IPS-18a (cell line): ENCODE measurements around the gene USP40.

ENCODE experiments used
- H3K27ac ChIP-seq: one replicate; pipeline ENCODE4 v1.5.1; 2013; ENCODE audit warnings: low read length
- H3K27me3 ChIP-seq: one replicate; pipeline ENCODE4 v1.6.1; 2013; ENCODE audit warnings: mild to moderate bottlenecking, low read length; ENCODE audit not compliant: control insufficient read depth, insufficient read depth
- H3K36me3 ChIP-seq: one replicate; pipeline ENCODE4 v1.6.1; 2013; ENCODE audit warnings: low read depth, low read length; ENCODE audit not compliant: control insufficient read depth
- H3K4me1 ChIP-seq: one replicate; pipeline ENCODE4 v1.6.1; 2013; ENCODE audit warnings: low read depth, low read length; ENCODE audit not compliant: control insufficient read depth
- H3K4me3 ChIP-seq: one replicate; pipeline ENCODE4 v1.5.1; 2013; ENCODE audit warnings: low read length
- H3K9ac ChIP-seq: one replicate; pipeline ENCODE4 v1.6.1; 2013; ENCODE audit warnings: mild to moderate bottlenecking, low read length, moderate library complexity
- H3K9me3 ChIP-seq: one replicate; pipeline ENCODE4 v1.6.1; 2013; ENCODE audit warnings: low read depth, low read length; ENCODE audit not compliant: control insufficient read depth

The USP40 gene

GRCh38 chr2:233479616-233480489, 86.7 kb downstream of the USP40 start:
- H3K27ac ChIP-seq, result no peak overlapping the region

GRCh38 chr2:233477548-233478433, 88.8 kb downstream of the USP40 start:
- Histone ChIP-seq H3K36me3 (no peaks in the 10 kb centered on the region), H3K27me3 (no peaks in the 10 kb centered on the region), H3K4me3 (no peak overlapping the region), H3K9me3 (no peaks in the 10 kb centered on the region), H3K27ac (no peak overlapping the region), H3K4me1 (no peaks in the 10 kb centered on the region), H3K9ac (no peak overlapping the region)

More at GRCh38 chr2:233479616-233480489, 86.7 kb downstream of the USP40 start:
- H3K4me1 ChIP-seq, result no peaks in the 10 kb centered on the region
- no peaks in the 10 kb centered on the region for H3K9me3 ChIP-seq
- no peaks in the 10 kb centered on the region for H3K27me3 ChIP-seq
- no peak overlapping the region for H3K9ac ChIP-seq
- H3K36me3 ChIP-seq, result no peaks in the 10 kb centered on the region
- no peak overlapping the region for H3K4me3 ChIP-seq

GRCh38 chr2:233476651-233477547, 89.7 kb downstream of the USP40 start:
- Histone ChIP-seq H3K4me3 (no peak overlapping the region), H3K27ac (no peak overlapping the region), H3K27me3 (no peaks in the 10 kb centered on the region), H3K36me3 (no peaks in the 10 kb centered on the region), H3K9me3 (no peaks in the 10 kb centered on the region), H3K9ac (no peak overlapping the region), H3K4me1 (no peaks in the 10 kb centered on the region)

- Histone ChIP-seq H3K9ac (no peak overlapping the region), H3K27ac (no peak overlapping the region), H3K36me3 (no peaks in the 10 kb centered on the region), H3K27me3 (no peaks in the 10 kb centered on the region), H3K4me3 (no peak overlapping the region), H3K9me3 (no peaks in the 10 kb centered on the region), H3K4me1 (no peaks in the 10 kb centered on the region)
Measured at GRCh38 chr2:233476063-233476410, 90.5 kb downstream of the USP40 start.

- H3K4me3 ChIP-seq, result no peak overlapping the region
- H3K9ac ChIP-seq, result no peak overlapping the region
- no peaks in the 10 kb centered on the region for H3K4me1 ChIP-seq
- H3K9me3 ChIP-seq, result no peaks in the 10 kb centered on the region
- H3K27ac ChIP-seq, result no peak overlapping the region
- H3K27me3 ChIP-seq, result no peaks in the 10 kb centered on the region
- H3K36me3 ChIP-seq, result peaks cover under 1% of the 10 kb centered on the region
Measured at GRCh38 chr2:233474308-233475160, 92.0 kb downstream of the USP40 start.

GRCh38 chr2:233473878-233474277, 92.7 kb downstream of the USP40 start:
- peaks cover 5% of the 10 kb centered on the region for H3K36me3 ChIP-seq
- no peaks in the 10 kb centered on the region for H3K4me1 ChIP-seq
- no peak overlapping the region for H3K9ac ChIP-seq
- no peak overlapping the region for H3K4me3 ChIP-seq
- H3K9me3 ChIP-seq, result no peaks in the 10 kb centered on the region
- no peak overlapping the region for H3K27ac ChIP-seq
- H3K27me3 ChIP-seq, result no peaks in the 10 kb centered on the region

- Histone ChIP-seq H3K9me3 (no peaks in the 10 kb centered on the region), H3K9ac (no peak overlapping the region), H3K4me1 (no peaks in the 10 kb centered on the region), H3K36me3 (peaks cover 8% of the 10 kb centered on the region), H3K4me3 (no peak overlapping the region), H3K27me3 (no peaks in the 10 kb centered on the region), H3K27ac (no peak overlapping the region)
Measured at GRCh38 chr2:233473386-233473791, 93.2 kb downstream of the USP40 start.

GRCh38 chr2:233471291-233472035, 95.1 kb downstream of the USP40 start:
- no peak overlapping the region for H3K4me3 ChIP-seq
- H3K9ac ChIP-seq, result no peak overlapping the region
- no peaks in the 10 kb centered on the region for H3K27me3 ChIP-seq
- H3K27ac ChIP-seq, result no peak overlapping the region
- peaks cover 12% of the 10 kb centered on the region for H3K36me3 ChIP-seq
- no peaks in the 10 kb centered on the region for H3K9me3 ChIP-seq
- H3K4me1 ChIP-seq, result no peaks in the 10 kb centered on the region

GRCh38 chr2:233470839-233471238, 95.7 kb downstream of the USP40 start:
- no peaks in the 10 kb centered on the region for H3K27me3 ChIP-seq
- no peaks in the 10 kb centered on the region for H3K9me3 ChIP-seq
- H3K4me1 ChIP-seq, result no peaks in the 10 kb centered on the region
- H3K9ac ChIP-seq, result no peak overlapping the region
- H3K27ac ChIP-seq, result no peak overlapping the region
- H3K36me3 ChIP-seq, result peaks cover 12% of the 10 kb centered on the region
- no peak overlapping the region for H3K4me3 ChIP-seq

GRCh38 chr2:233470011-233470687, 96.4 kb downstream of the USP40 start:
- no peak overlapping the region for H3K4me3 ChIP-seq
- H3K27ac ChIP-seq, result no peak overlapping the region
- H3K36me3 ChIP-seq, result peaks cover 12% of the 10 kb centered on the region
- no peaks in the 10 kb centered on the region for H3K4me1 ChIP-seq
- no peak overlapping the region for H3K9ac ChIP-seq
- no peaks in the 10 kb centered on the region for H3K27me3 ChIP-seq
- no peaks in the 10 kb centered on the region for H3K9me3 ChIP-seq
